Suprapubic skin (tissue), 4 donors: ENCODE data around the gene AFF1. TPM values are rescaled to one million over a fixed set of nuclear protein-coding genes. Genes with fewer than 3 reads are reported as not detected.

Experiments
- DNase-seq, 2 donors: peaks; one replicate each; pipeline ENCODE4 v3.0.0-alpha.2; 2019; ENCODE audit warnings: low spot score in 2 of 2
- H3K27ac ChIP-seq: fragments of 200-600 bp; sonication (generic); one replicate; pipeline ENCODE4 v1.5.1; 2019
- H3K27me3 ChIP-seq: fragments of 200-600 bp; sonication (generic); one replicate; pipeline ENCODE4 v1.5.1; 2019
- H3K36me3 ChIP-seq: fragments of 200-600 bp; sonication (generic); one replicate; pipeline ENCODE4 v1.5.1; 2019
- H3K4me1 ChIP-seq: fragments of 200-600 bp; sonication (generic); one replicate; pipeline ENCODE4 v1.5.1; 2019
- H3K4me3 ChIP-seq: fragments of 200-600 bp; sonication (generic); one replicate; pipeline ENCODE4 v1.5.1; 2019; ENCODE audit warnings: mild to moderate bottlenecking
- H3K9me3 ChIP-seq: fragments of 200-600 bp; sonication (generic); one replicate; pipeline ENCODE4 v1.5.1; 2019
- EP300 ChIP-seq: sonication (generic); formaldehyde crosslinking; IDR thresholded peaks from one replicate; pipeline ENCODE4 v1.6.1; 2017; ENCODE audit warnings: antibody characterized with exemption
- POLR2A ChIP-seq, 2 donors: fragments of 450-650 bp; IDR thresholded peaks; one replicate each; pipeline ENCODE4 v1.6.1; 2017; ENCODE audit warnings: antibody characterized with exemption in 2 of 2, mild to moderate bottlenecking in 2 of 2, moderate library complexity in 2 of 2
- POLR2AphosphoS5 ChIP-seq, 3 donors: sonication (generic); formaldehyde crosslinking; IDR thresholded peaks; one replicate each; pipeline ENCODE4 v1.6.1; 2017; ENCODE audit warnings: antibody characterized with exemption in 3 of 3
- WGBS: methylation state at CpG from one replicate; pipeline ENCODE4 v1.1.5; 2018; 5-methylcytosine and 5-hydroxymethylcytosine counted together
- total RNA-seq, 4 donors: library from RNA; depleted of rRNA; stranded (reverse); fragments of >200 nt; gene quantifications; one replicate each; pipeline ENCODE4 v1.1.0, GENCODE V29; 2016
- TF ChIP-seq, protein P1 (sequence below), 2 donors: fragments of 200-600 bp in 1 of 2; fragments of 450-650 bp in 1 of 2; sonication (generic) in 1 of 2; IDR thresholded peaks; one replicate each; pipeline ENCODE4 v1.5.1; 2016 to 2019; ENCODE audit warnings: antibody characterized with exemption in 2 of 2, mild to moderate bottlenecking in 1 of 2, moderate library complexity in 1 of 2

The AFF1 gene
- total RNA-seq, 4 donors from 2014 or later: 67.2 to 175 (median 103) TPM

DNA sequence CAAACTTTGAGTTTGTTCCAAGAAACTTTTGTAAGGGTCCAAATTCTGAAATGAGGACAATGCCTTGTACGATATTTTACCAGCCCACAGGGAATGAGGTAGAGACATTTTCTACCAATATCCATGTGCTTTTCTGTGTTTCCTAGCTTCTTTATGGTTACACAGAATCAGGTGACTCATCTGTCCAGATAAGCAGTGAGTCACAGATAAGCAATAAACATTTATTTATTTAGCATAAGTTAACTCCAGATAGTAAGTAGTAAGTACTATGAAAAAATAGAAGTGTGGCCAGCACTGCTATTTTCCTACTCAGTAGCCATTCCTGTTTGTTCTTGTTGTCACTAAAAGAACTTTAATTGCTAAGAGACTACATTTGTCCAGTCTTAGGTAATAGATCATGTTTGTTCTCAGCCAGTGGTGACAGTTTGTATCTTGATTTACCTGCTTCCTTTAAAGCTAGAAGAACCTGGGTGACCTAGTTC, 7.4 kb downstream of the AFF1 start:
- H3K4me3 ChIP-seq: no peak overlapping the region
- no peaks in the 10 kb centered on the region for H3K9me3 ChIP-seq
- H3K36me3 ChIP-seq: no peaks in the 10 kb centered on the region
- H3K27ac ChIP-seq: no peak overlapping the region
- no peak for DNase-seq
- H3K27me3 ChIP-seq: no peaks in the 10 kb centered on the region
- TF ChIP-seq EP300 (no peak), POLR2A (IDR thresholded peaks at IDR 0.05) (no peak)
- TF ChIP-seq, protein P1, sequence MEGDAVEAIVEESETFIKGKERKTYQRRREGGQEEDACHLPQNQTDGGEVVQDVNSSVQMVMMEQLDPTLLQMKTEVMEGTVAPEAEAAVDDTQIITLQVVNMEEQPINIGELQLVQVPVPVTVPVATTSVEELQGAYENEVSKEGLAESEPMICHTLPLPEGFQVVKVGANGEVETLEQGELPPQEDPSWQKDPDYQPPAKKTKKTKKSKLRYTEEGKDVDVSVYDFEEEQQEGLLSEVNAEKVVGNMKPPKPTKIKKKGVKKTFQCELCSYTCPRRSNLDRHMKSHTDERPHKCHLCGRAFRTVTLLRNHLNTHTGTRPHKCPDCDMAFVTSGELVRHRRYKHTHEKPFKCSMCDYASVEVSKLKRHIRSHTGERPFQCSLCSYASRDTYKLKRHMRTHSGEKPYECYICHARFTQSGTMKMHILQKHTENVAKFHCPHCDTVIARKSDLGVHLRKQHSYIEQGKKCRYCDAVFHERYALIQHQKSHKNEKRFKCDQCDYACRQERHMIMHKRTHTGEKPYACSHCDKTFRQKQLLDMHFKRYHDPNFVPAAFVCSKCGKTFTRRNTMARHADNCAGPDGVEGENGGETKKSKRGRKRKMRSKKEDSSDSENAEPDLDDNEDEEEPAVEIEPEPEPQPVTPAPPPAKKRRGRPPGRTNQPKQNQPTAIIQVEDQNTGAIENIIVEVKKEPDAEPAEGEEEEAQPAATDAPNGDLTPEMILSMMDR (IDR thresholded peaks at IDR 0.05): no peak
- WGBS: 56% methylated on average over 1 of the region's 1 CpG
- peaks cover 60% of the 10 kb centered on the region for H3K4me1 ChIP-seq

DNA sequence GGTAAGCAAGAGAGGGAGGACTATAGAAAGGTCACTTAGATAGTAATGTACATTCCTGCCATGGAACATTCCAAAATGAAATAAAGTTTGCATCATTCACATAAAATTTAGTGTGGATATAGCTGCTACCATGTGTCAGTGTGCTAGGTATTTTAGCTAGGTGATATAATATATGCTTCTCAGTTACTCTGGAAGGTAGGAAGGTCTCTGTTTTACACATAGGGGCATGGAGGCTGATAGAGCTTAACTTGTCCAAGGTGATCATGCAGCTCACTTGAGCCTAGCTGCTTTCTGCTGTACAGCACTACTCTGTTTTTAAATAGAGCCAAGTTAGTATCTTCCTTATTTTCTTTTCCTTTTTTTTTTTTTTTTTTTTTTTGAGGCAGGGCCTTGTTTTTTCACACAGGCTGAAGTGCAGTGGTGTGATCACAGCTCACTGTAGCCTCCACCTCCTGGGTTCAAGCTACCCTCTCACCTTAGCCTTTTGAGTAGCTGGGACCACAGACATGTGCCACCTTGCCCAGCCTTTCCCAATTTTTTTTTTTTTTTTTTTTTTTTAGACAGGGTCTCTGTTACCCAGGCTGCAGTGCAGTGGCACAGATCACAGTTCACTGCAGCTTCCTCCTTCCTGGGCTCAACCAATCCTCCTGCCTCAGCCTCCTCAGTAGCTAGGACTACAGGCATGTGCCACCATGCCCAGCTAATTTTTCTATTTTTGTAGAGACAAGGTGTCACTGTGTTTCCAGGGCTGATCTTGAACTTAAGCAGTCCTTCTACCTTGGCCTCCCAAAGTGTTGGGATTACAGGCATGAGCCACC, 10.4 kb downstream of the AFF1 start:
- H3K27ac ChIP-seq: no peak overlapping the region
- H3K4me1 ChIP-seq: peaks cover 43% of the 10 kb centered on the region
- TF ChIP-seq, protein P1 (IDR thresholded peaks at IDR 0.05): no peak
- TF ChIP-seq POLR2AphosphoS5 (IDR thresholded peaks at IDR 0.05) (no peak), POLR2A (IDR thresholded peaks at IDR 0.05) (no peak), EP300 (no peak)
- peaks cover 6% of the 10 kb centered on the region for H3K36me3 ChIP-seq
- no peak for DNase-seq
- no peak overlapping the region for H3K4me3 ChIP-seq
- H3K9me3 ChIP-seq: no peaks in the 10 kb centered on the region
- H3K27me3 ChIP-seq: no peaks in the 10 kb centered on the region

DNA sequence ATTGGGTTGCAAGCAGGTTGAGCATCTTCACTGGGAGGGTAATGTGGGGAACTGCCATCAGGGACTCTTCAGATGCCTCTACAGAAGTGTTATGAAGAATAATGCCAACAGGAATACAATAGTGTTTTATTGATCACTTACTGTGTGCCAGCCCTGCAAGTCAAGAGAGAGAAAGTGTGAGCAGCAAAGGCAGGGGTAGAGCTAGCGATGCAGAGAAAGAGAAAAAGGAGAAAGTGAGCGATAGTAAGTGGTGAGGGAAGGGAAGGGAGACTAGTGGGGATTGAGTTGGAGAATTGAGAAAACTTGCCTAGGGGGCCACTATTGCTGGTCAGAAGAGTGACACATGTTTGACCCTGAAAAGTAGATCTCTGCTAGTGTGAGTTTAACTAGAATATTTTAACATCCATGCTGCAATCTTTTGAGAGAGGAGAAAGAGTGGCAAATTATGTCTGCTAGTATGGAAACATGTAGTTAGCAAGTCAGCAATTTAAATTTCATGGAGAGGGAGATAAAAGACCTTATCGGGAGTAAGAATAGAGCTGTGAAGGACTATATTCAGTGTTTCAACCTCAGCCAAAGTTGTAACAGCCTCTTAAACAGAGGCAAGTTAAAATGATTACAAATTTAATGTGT, 12.2 kb downstream of the AFF1 start:
- Histone ChIP-seq H3K4me1 (peaks cover 36% of the 10 kb centered on the region), H3K4me3 (no peak overlapping the region), H3K9me3 (no peaks in the 10 kb centered on the region), H3K27me3 (no peaks in the 10 kb centered on the region), H3K36me3 (peaks cover 8% of the 10 kb centered on the region), H3K27ac (no peak overlapping the region)
- 80% methylated on average over 3 of the region's 3 CpGs for WGBS
- TF ChIP-seq, protein P1 (IDR thresholded peaks at IDR 0.05): no peak
- DNase-seq: no peak

DNA sequence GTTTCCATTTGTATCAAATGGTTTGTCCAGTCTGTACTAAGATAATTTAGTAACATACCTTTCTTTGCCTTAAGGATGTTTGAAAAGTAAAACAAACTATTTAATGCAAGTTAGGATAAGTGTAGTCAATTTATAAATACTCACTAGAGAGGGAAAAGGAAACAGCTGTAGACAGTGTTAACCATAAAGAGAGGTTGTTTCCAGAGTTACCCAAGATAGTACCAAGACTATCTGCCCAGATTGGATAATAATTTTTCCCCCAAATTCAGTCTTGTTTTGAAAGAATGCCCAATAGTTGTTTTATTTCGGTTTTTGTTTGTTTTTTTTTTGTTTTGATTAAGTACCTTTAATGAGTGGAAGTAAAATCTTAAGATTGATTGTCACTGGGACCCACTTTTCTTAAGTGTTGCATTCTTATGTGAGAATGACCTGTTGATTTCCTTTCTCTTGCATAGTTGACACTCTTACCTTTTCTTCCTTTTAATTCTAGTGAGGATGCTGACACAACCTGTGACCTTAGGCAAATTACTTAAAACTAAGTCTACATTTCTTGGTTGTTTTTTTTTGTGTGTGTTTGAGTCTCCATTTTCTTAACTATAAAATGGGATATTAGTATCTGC, 12.8 kb downstream of the AFF1 start:
- DNase-seq: no peak
- Histone ChIP-seq H3K4me1 (peaks cover 30% of the 10 kb centered on the region), H3K27ac (no peak overlapping the region), H3K9me3 (no peaks in the 10 kb centered on the region), H3K4me3 (no peak overlapping the region), H3K36me3 (peaks cover 8% of the 10 kb centered on the region), H3K27me3 (no peaks in the 10 kb centered on the region)
- TF ChIP-seq EP300: no peak
- TF ChIP-seq POLR2A (IDR thresholded peaks at IDR 0.05): no peak
- TF ChIP-seq, protein P1 (IDR thresholded peaks at IDR 0.05): no peak
- no peak for TF ChIP-seq POLR2AphosphoS5 (IDR thresholded peaks at IDR 0.05)
- 39% methylated on average over 1 of the region's 1 CpG for WGBS

DNA sequence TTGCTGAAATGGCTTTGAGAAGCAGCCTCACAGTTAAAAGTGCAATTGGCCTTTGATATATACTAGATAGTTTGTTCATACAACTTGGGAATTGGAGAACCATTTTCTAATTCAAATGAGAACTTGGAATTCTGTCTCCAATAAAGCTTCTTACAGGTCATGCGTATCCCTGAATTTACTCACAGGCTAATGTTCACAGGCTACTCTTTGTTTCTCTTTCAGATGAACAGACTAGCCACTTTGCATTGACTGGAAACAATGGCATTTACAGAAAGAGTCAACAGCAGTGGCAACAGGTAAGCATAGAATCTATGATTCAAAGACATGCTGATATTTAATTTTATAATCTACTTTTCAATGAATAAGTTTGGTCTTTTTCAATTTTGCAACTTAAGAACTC, 13.5 kb downstream of the AFF1 start:
- no peaks in the 10 kb centered on the region for H3K27me3 ChIP-seq
- no peak overlapping the region for H3K4me3 ChIP-seq
- TF ChIP-seq POLR2A (IDR thresholded peaks at IDR 0.05): no peak
- no peak for TF ChIP-seq POLR2AphosphoS5 (IDR thresholded peaks at IDR 0.05)
- TF ChIP-seq, protein P1 (IDR thresholded peaks at IDR 0.05): no peak
- no peak for TF ChIP-seq EP300
- H3K4me1 ChIP-seq: peaks cover 24% of the 10 kb centered on the region
- H3K36me3 ChIP-seq: peaks cover 8% of the 10 kb centered on the region
- 83% methylated on average over 1 of the region's 1 CpG for WGBS
- H3K9me3 ChIP-seq: no peaks in the 10 kb centered on the region
- no peak for DNase-seq
- no peak overlapping the region for H3K27ac ChIP-seq
